Gastrocnemius medialis (tissue), 4 donors: ENCODE data around the gene PGC. TPM values are rescaled to one million over a fixed set of nuclear protein-coding genes. Genes with fewer than 3 reads are reported as not detected.
A peak's percentile ranks its signal among the peaks of the same experiment; 100 is the strongest.

ENCODE experiments used
- ATAC-seq, 2 donors: fragments of 150-250 bp; one replicate each; pipeline ENCODE4 v1.9.1; 2016
- DNase-seq, 2 donors: peaks; one replicate each; pipeline ENCODE4 v3.0.0-alpha.2; 2019
- H3K27ac ChIP-seq, 4 donors: fragments of 200-600 bp; sonication (generic); 1 replicate in 1 of 4; 2 replicates in 3 of 4; pipeline ENCODE4 v1.5.1; 2016 to 2018; ENCODE audit warnings: mild to moderate bottlenecking in 2 of 4, moderate library complexity in 1 of 4
- H3K27me3 ChIP-seq, 3 donors: fragments of 200-600 bp; sonication (generic) in 2 of 3; 1 replicate in 1 of 3; 2 replicates in 2 of 3; pipeline versions ENCODE4 v1.5.1 to v1.6.0; 2016 to 2019; ENCODE audit warnings: mild to moderate bottlenecking in 1 of 3, moderate library complexity in 1 of 3
- H3K36me3 ChIP-seq, 2 donors: fragments of 200-600 bp; sonication (generic) in 1 of 2; one replicate each; pipeline ENCODE4 v1.5.1; 2017 to 2018
- H3K4me1 ChIP-seq, 2 donors: fragments of 200-600 bp; sonication (generic) in 1 of 2; one replicate each; pipeline ENCODE4 v1.5.1; 2016 to 2017; ENCODE audit warnings: mild to moderate bottlenecking in 2 of 2
- H3K4me3 ChIP-seq, 4 donors: fragments of 200-600 bp; sonication (generic) in 3 of 4; 1 replicate in 1 of 4; 2 replicates in 3 of 4; pipeline ENCODE4 v1.5.1; 2016 to 2019; ENCODE audit warnings: mild to moderate bottlenecking in 2 of 4
- H3K9me3 ChIP-seq, 3 donors: fragments of 200-600 bp; sonication (generic) in 2 of 3; 1 replicate in 1 of 3; 2 replicates in 2 of 3; pipeline ENCODE4 v1.5.1; 2016 to 2019
- POLR2A ChIP-seq, 2 donors: fragments of 450-650 bp; IDR thresholded peaks; one replicate each; pipeline ENCODE4 v1.6.1; 2017; ENCODE audit warnings: antibody characterized with exemption in 2 of 2, mild to moderate bottlenecking in 2 of 2, moderate library complexity in 2 of 2
- in situ Hi-C, 4 donors: fragments of 200-750 bp; cut with MboI; loops; one replicate each; pipeline versions ENCODE4 v1.15.0 to v1.8.0; 2017; ENCODE audit warnings: low sequenced_read_pairs in 4 of 4
- intact Hi-C: fragments of 100-400 bp; cut with DNase I; formaldehyde crosslinking; loops from one replicate; pipeline ENCODE4 v1.15.1; 2023; ENCODE audit warnings: low total_unique reads
- total RNA-seq, 4 donors: library from RNA; depleted of rRNA; stranded (reverse); fragments of >200 nt; gene quantifications; one replicate each; pipeline versions ENCODE4 v1.1.0 to v1.2.3, GENCODE V29; 2016
- TF ChIP-seq, protein P1 (sequence below), 5 experiments: fragments of 450-650 bp in 3 of 5; fragments of 200-600 bp in 2 of 5; sonication (generic) in 2 of 5; IDR thresholded peaks in 4 of 5; conservative IDR thresholded peaks in 1 of 5; 1 replicate in 4 of 5; 2 replicates in 1 of 5; pipeline ENCODE4 v1.5.1; 2016 to 2019; ENCODE audit warnings: antibody characterized with exemption in 5 of 5, mild to moderate bottlenecking in 3 of 5, moderate library complexity in 3 of 5

PGC gene
- total RNA-seq, 4 donors from 2014 or later = not detected

GRCh38 chr6:41778895-41779294 lies 31.7 kb upstream of the PGC start:
- Histone ChIP-seq H3K27me3 (no peaks in the 10 kb centered on the region), H3K4me3 (peak overlapping the region; percentile 59 to 91 (median 62)), H3K36me3 (peaks cover 0 to 35% of the 10 kb centered on the region in 2 donors), H3K4me1 (peaks cover 19 to 24% of the 10 kb centered on the region in 2 donors), H3K27ac (peak overlapping the region in 3 of 4 donors; percentile 56 to 90 (median 64)), H3K9me3 (no peaks in the 10 kb centered on the region)
- in situ Hi-C loops = loop anchor here in 2 of 4 donors (10.0 kb wide), 2 partner anchors 174 to 184 kb away; no protein-coding TSS in a partner anchor
- intact Hi-C loops = loop anchor here (1.0 to 10.0 kb wide), 5 partner anchors 44 to 414 kb away; partner anchors contain the start of genes FOXP4 and TFEB
- DNase-seq (no peak), ATAC-seq (no peak)
- no peak for TF ChIP-seq POLR2A (IDR thresholded peaks at IDR 0.05)

DNA sequence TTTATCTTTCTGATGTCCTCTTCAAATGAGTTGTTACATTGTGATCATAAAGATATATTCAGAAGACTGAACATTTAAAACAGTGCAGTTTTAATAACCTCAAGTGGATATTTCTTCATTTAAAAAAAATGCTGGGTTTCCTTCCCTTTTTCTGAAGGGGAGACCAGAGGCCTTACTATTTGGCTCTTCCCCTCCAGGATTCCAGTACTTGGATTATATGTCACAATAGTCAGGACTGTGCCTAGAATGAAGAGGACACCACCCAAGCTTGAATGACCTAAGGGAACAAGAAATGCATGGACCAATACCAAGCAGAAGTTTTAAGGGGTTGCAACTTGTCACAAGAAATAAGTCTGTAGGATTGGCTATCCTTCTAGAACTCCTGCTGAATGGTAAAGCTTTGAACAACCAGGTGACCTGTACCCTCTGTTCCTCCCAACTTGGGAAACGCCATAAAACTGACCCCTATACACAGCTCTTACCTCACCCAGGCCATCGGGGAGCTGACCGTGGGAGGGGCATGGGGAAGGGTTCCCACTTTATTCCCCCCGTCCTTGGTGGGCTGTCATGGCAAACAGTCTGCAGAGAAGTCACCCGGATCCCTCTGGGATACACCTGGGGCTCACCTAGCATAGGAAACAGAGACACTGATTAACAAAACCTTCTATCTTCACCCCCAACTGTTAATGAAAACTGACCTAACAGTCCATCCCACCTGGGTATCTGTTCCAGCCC lies 30.5 kb upstream of the PGC start:
- H3K36me3 ChIP-seq = peaks cover 0 to 44% of the 10 kb centered on the region in 2 donors
- in situ Hi-C loops (loop anchor here in 2 of 4 donors (10.0 kb wide), 2 partner anchors 173 to 183 kb away; no protein-coding TSS in a partner anchor), intact Hi-C loops (loop anchor here (5.0 to 10.0 kb wide), 4 partner anchors 95 to 413 kb away; partner anchors contain the start of gene FOXP4)
- H3K27ac ChIP-seq = no peak overlapping the region
- H3K9me3 ChIP-seq = no peaks in the 10 kb centered on the region
- ATAC-seq = no peak
- no peak for TF ChIP-seq POLR2A (IDR thresholded peaks at IDR 0.05)
- TF ChIP-seq, protein P1, sequence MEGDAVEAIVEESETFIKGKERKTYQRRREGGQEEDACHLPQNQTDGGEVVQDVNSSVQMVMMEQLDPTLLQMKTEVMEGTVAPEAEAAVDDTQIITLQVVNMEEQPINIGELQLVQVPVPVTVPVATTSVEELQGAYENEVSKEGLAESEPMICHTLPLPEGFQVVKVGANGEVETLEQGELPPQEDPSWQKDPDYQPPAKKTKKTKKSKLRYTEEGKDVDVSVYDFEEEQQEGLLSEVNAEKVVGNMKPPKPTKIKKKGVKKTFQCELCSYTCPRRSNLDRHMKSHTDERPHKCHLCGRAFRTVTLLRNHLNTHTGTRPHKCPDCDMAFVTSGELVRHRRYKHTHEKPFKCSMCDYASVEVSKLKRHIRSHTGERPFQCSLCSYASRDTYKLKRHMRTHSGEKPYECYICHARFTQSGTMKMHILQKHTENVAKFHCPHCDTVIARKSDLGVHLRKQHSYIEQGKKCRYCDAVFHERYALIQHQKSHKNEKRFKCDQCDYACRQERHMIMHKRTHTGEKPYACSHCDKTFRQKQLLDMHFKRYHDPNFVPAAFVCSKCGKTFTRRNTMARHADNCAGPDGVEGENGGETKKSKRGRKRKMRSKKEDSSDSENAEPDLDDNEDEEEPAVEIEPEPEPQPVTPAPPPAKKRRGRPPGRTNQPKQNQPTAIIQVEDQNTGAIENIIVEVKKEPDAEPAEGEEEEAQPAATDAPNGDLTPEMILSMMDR (IDR thresholded peaks at IDR 0.05 in 4 of 5, conservative IDR thresholded peaks at IDR 0.05 in 1 of 5) = no peak
- no peaks in the 10 kb centered on the region for H3K27me3 ChIP-seq
- no peak overlapping the region for H3K4me3 ChIP-seq
- DNase-seq = no peak
- peaks cover 19 to 24% of the 10 kb centered on the region in 2 donors for H3K4me1 ChIP-seq

DNA sequence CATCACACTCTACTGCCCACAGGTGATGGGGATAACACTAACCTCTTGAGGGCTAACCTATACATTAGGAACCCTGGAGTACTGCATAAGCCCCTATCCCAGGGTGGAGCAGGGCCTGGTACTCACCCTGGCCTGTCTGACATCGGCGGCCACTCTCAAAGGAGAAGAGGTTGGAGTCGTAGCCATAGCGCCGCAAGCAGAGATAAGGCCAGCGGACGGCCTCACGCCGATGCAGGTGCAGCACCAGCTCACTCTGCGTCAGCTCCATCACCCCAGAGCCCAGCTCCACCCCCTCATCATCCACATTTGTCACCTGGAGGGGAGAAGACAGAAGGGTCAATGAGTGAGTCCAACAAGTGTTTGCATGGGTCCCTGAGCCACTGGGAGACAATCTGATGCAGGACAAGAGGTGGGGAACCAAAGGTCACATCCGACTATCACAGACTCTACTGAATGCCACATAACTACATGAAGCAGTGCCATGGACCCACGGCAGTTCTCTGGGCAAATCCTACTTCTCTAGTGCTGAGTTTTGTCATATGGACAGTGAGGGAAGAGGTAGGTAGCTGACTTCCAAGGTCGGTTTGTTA lies 28.2 kb upstream of the PGC start:
- ATAC-seq (no peak), DNase-seq (no peak)
- intact Hi-C loops (loop anchor here (5.0 to 10.0 kb wide), 4 partner anchors 93 to 411 kb away; partner anchors contain the start of gene FOXP4), in situ Hi-C loops (loop anchor here in 2 of 4 donors (10.0 kb wide), 2 partner anchors 171 to 181 kb away; no protein-coding TSS in a partner anchor)
- Histone ChIP-seq H3K4me1 (peaks cover 6 to 12% of the 10 kb centered on the region in 2 donors), H3K27me3 (no peaks in the 10 kb centered on the region), H3K9me3 (no peaks in the 10 kb centered on the region), H3K36me3 (peaks cover 0 to 64% of the 10 kb centered on the region in 2 donors), H3K4me3 (no peak overlapping the region), H3K27ac (no peak overlapping the region)
- TF ChIP-seq POLR2A (IDR thresholded peaks at IDR 0.05) = no peak
- TF ChIP-seq, protein P1 (IDR thresholded peaks at IDR 0.05 in 4 of 5, conservative IDR thresholded peaks at IDR 0.05 in 1 of 5) = no peak

DNA sequence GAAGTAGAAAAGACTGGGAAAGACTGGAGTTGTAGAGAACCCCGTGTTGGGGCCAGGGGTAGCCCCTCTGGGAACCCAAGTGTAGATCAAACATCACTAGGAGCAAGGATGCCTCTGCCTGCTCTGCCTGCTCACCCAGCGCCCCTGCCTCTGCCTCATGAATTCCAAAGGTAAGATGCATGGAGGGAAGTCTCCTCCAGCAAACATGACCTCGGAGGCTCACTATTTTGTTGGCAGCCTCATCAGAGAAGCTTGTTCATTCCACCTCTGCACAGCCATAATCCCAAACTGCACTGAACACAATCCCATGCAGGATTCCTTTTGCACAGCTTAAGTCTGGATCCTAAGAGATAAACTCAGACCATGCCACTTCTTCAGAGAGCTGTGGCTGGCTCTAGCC lies 27.6 kb upstream of the PGC start:
- Histone ChIP-seq H3K4me3 (no peak overlapping the region), H3K36me3 (peaks cover 0 to 69% of the 10 kb centered on the region in 2 donors), H3K27ac (no peak overlapping the region), H3K27me3 (no peaks in the 10 kb centered on the region), H3K9me3 (no peaks in the 10 kb centered on the region), H3K4me1 (peaks cover 6 to 12% of the 10 kb centered on the region in 2 donors)
- TF ChIP-seq, protein P1 (IDR thresholded peaks at IDR 0.05 in 4 of 5, conservative IDR thresholded peaks at IDR 0.05 in 1 of 5) = no peak
- no peak for TF ChIP-seq POLR2A (IDR thresholded peaks at IDR 0.05)
- DNase-seq (no peak), ATAC-seq (no peak)
- in situ Hi-C loops (loop anchor here in 3 of 4 donors (10.0 to 25.0 kb wide), 3 partner anchors 163 to 180 kb away; no protein-coding TSS in a partner anchor), intact Hi-C loops (loop anchor here (5.0 to 10.0 kb wide), 4 partner anchors 93 to 410 kb away; partner anchors contain the start of gene FOXP4)
